Stimulated activated CD4-positive, alpha-beta T cell treated with anti-CD3 and anti-CD28 coated beads, Interleukin-2, amount 100 ng/mL, for 24 hours (primary cell): ENCODE data around the gene CRYGS.
"Not testable (repeated sequence)": the region's sequence is repeated elsewhere in the genome, so short reads cannot be mapped to it uniquely, and the experiment has no call there.

Experiments
- DNase-seq, 2 donors: peaks; one replicate each; pipeline ENCODE4 v3.0.0-alpha.2; 2020

CRYGS gene

DNA sequence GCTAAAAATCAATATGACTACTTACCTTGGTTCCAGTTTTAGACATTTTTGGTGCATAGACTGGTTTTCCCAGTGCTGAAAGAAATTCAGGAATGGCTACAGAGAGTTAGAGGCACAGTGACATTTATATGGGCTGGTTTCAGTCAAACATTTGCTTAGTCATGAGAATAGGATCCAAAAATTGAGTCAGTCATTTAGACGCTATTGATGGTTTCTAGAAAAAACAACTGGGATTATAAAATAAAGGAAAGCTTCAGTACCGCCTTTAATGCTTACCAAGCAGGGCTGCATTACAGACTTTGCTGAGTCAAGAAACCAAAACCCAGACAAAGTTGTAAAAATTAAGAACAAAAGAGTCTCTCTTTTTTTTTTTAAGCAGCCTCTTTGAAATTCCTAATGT, at the start of gene CRYGS:
Gene CRYGS, minus strand, starts transcription at position 100 of the 400 bp plus-strand sequence. Its CDS starts 54 bp downstream, at position 46.
- no peak for DNase-seq

- DNase-seq = no peak
Measured at GRCh38 chr3:186593862-186594261, 49.7 kb upstream of the CRYGS start.

DNA sequence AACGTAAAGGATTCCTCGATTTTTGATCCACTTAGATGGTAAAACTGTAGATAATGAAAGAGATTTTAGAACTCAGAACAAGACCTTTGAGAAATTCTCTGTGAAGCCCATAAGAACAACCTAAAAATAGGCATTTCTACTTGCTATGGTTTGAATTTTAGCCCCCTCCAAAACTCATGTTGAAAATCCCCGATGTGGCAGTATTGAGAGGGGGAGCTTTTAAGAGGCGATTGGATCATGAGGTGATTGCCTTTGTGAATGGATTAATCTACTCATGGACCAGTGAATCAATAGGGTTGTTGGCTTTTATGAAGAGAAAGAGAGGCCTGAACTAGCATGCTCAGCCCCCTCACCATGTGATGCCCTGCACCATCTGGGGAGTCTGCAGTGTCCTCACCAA, 48.5 kb upstream of the CRYGS start:
- DNase-seq = no peak

DNA sequence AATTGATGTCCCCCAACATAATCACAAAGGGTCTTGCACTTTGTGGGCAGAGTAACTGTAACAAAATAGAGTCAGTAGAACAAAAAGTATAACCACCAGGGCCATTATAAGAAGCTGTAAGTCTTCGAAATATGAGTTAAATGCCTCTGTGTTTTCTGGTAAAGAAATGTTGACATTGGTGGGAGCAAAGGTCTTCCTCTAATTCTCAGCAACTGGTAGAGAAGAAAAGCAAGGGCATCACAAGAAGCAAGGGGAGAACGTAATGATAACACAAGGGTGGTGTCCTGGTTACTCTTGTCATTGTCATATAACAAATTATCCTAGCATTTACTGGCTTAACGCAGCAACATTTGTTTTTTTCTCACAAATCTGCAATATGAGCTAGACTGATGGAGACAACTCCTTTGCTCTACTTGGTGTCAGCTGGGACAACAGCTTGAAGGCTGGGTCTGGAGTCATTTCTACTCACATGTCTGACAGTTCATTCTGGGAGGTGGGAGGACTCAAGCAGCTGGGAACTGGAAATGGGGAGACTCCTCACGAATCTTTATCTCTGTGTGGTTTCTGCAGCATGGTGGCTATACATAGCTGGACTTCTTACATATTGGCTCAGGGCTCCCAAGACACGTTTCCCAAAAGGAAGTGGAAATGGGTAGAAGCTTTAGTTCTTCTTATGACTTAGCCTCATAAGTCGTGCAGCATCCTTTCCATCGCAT, 46.6 kb upstream of the CRYGS start:
- no peak for DNase-seq

- DNase-seq = no peak
Measured at GRCh38 chr3:186589856-186590579, 45.8 kb upstream of the CRYGS start.

- DNase-seq = no peak
Measured at GRCh38 chr3:186589121-186589520, 44.9 kb upstream of the CRYGS start.

DNA sequence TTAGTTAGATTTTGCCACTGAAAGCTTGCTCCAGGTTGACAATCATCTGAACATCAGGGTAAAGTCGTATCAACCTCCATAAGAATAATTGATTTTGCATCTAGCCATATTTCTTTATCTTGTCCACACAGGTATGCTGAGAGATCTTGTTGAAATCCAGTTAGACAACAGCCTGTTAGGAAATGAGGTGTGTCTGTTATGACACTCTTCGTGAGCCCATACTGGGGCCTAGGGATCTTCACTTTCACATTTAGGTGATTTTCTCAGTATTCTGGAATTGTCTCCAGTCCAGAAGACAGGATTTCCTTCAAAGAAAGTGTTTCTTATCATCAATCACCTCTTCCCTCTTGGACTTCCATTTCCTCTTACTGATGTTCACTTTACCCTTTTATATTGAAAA, 44.5 kb upstream of the CRYGS start:
- no peak for DNase-seq

GRCh38 chr3:186587183-186587582, 43.0 kb upstream of the CRYGS start:
- DNase-seq = no peak

DNA sequence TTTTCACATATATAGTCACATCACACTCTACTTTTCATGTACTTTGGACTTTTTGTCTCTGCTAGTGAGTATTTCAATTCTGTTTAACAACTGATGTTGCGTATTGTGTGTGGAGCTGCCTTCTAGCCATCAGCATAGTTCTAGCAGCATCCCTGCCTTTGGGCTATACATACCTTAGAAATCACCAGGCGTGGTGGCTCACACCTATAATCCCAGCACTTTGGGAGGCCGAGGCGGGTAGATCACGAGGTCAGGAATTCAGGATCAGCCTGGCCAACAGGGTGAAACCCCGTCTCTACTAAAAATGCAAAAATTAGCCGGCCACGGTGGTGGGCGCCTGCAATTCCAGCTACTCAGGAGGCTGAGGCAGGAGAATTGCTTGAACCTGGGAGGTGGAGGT, 42.1 kb upstream of the CRYGS start:
- DNase-seq = not testable (repeated sequence)

DNA sequence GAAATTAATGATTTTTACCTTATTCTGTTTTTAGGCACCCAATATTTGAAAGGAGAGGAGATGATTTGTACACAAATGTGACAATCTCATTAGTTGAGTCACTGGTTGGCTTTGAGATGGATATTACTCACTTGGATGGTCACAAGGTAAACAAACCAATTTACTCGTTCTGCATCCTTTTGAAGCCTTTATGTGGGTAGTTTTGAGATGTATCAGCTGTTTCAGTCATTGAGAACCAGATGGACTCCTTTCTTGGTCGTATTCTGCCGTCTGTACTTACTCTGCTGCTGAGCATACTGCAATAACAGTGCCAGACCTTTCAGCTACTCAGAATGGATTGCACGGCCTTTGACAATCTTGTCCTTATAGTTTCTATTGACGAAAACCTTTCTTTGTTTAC, 39.7 kb upstream of the CRYGS start:
- DNase-seq = no peak

GRCh38 chr3:186582541-186582940, 38.4 kb upstream of the CRYGS start:
- DNase-seq = no peak

GRCh38 chr3:186580785-186581184, 36.6 kb upstream of the CRYGS start:
- no peak for DNase-seq

DNA sequence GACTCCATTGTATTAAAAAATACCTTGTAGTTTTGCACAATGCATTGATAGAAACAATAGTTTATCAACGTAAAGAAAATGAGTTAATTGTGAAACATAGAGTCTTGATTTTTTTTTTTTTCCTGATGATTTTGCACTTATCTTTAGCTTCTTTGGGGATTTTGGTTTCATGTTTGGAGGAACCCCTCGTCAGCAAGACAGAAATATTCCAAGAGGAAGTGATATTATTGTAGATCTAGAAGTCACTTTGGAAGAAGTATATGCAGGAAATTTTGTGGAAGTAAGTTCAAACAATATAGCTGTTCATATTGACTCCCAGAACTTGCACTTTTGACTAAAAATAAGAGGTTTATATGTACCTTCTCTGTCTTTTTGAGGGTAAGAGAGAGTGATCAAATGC, 33.3 kb upstream of the CRYGS start:
- no peak for DNase-seq

- DNase-seq = no peak
Measured at GRCh38 chr3:186571644-186572013, 27.4 kb upstream of the CRYGS start.

DNA sequence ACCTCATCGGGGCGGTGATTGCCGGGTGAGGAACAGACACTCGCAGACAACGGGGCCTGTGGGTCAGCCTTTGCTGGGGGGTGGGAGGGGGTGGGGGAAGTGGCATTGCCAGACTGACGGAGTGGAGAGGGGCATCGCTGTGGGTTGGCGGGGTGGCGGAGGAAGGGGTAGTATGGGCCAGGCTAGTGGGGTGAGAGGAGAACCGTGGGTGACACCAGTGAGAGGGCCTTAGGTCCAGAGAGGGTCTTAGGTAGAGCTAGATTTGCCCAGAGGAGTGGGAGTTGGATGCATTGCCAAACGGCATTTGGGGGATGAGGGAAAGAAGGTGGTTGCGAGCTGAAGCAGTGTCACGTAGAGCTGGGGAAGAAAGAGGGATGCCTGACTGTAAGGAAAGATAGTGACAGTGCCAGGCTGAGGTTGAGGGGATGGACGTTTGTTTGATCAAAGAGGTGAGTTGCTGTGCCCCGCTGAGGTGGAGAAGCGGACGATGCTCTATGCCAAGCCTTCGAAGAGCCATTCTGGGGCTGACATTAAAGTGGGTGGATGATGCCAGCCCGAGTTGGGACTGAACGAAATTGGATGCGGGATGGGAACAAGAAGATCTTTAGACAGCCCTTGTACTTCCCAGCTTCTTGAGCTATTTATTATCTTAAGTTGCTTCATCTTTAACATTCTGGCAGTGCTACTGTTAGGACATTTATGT, 26.9 kb upstream of the CRYGS start:
- DNase-seq = no peak

DNA sequence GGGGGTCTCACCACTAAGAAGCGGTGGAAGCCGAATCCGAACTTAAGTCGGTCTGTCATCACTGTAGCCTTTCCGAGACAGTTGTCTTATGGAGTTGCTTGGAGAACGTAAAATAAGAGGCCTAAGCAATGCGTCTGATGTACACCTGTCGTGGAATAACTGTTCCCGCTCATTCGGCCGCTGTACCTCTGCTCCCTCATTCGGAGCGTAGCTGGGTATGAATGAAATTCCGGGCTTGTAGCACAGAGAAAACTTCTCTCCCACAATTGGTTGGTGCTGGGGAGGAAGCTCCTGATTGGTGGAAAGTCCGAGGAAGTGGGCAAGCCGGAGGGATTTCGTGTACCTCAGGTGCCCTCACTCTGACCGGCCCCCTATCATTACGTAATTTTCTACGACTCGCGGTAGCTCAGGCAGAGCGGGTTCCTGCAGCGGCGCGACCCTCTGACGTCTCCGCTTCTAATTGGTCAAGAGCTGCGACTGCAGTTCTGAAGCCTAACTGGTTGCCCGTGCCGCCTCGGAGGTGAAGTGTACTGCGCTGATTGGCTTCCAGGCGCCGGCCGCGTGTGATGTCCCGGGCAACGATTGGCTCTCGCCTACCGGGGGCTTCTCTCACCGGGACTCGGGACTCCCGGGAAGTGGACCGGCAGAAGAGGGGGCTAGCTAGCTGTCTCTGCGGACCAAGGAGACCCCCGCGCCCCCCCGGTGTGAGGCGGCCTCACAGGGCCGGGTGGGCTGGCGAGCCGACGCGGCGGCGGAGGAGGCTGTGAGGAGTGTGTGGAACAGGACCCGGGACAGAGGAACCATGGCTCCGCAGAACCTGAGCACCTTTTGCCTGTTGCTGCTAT, 26.1 kb upstream of the CRYGS start, which contains the start of gene DNAJB11:
Gene DNAJB11, plus strand, starts transcription at position 625 of the 845 bp plus-strand sequence. Its CDS starts 178 bp downstream, at position 803.
- DNase-seq = peak; percentile 97

DNA sequence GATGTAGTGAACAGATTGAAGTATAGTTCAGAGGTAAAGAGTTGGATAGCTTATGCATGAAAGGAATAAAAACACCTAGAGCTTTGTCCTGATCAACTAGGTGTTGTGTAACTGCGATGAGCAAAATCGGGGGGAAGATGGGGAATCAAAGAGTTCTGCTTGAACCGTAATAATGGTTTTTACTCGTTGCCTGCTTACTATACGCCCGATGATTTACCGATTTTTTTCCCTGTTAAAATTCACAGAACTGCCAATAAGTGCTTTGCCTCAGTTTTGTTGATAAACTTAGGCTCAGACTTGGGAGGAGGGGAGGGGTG, 25.6 kb upstream of the CRYGS start:
- DNase-seq = no peak

GRCh38 chr3:186569361-186569760, 25.2 kb upstream of the CRYGS start:
- not testable (repeated sequence) for DNase-seq

DNA sequence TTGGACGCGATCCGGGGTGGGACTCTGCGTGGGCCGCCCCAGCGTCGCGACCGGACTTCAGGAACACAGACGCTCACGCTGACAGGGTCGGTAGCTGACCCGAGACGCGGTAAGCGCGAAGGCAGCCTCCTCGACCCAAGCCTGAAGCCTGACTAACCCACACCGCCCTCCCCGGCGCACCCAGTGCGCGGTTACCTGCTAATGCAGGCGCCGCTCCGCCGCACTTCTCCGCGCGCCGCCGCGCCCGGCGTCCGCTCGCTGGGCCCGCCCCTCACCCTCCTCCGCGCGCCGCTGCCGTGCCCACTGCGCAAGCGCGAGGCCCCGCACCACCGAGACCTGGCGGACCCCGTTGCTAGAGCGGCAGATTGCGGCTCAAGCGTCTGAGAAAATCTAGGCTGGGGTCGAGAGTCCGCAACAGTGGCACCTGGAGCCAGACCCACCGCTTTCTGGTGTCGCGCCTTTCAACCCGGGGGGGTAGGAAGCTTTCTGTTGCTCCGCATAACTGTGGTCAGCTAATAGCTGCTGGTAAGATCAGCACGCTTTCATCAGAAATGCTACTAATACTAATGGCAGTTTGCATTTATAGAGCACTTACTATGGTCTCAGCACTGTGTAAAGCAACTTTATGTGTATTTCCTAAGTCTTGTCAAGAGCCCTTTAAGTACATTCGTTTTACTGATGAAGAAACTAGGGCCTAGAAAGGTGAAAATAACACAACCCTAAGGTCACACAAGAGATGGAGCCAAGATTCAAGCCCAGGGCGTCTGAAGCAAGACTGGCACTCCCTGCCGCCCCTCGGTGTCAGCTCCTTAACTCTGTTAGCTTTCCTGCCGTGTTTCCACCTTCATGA, 23.1 kb upstream of the CRYGS start, which contains the start of gene TBCCD1:
Gene TBCCD1, minus strand, starts transcription at position 268 of the 850 bp plus-strand sequence. CDS start 3,010 bp downstream, outside the sequence.
- peak; percentile 94 to 97 for DNase-seq

- DNase-seq = no peak
Measured at GRCh38 chr3:186566772-186567071, 22.5 kb upstream of the CRYGS start.

DNA sequence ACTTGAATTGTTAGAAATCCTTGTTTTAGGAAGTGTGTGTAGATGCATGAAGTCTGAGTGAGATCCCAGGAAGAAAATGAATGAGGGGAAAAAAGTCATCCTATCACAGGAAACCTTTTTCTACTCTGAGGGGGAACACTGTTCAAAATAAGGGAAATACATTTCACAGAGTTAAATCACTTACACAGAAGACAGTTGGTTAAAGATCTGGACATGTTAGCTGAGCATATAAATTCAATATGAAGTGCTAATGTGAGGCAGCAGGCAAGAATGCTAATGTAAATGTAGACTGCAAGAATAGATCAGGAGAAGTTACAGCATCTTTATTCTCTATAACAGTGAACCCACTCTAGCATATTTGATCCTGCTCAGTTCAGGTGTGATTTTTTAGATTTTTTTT, 20.4 kb upstream of the CRYGS start:
- no peak for DNase-seq

- DNase-seq = no peak
Measured at GRCh38 chr3:186552408-186553031, 8.3 kb upstream of the CRYGS start.
